Central memory CD4-positive, alpha-beta T cell (primary cell): ENCODE measurements around the gene TBK1.

Experiments used
- DNase-seq: peaks from one replicate; pipeline ENCODE4 v3.0.0; 2022
- total RNA-seq, 3 experiments: gene quantifications; one replicate each; lab custom pipeline; 2026; lab: John Stamatoyannopoulos, UW

The TBK1 gene
- total RNA-seq, result 47.7 to 64.2 (median 60.2) reads per million in 3 experiments

DNA sequence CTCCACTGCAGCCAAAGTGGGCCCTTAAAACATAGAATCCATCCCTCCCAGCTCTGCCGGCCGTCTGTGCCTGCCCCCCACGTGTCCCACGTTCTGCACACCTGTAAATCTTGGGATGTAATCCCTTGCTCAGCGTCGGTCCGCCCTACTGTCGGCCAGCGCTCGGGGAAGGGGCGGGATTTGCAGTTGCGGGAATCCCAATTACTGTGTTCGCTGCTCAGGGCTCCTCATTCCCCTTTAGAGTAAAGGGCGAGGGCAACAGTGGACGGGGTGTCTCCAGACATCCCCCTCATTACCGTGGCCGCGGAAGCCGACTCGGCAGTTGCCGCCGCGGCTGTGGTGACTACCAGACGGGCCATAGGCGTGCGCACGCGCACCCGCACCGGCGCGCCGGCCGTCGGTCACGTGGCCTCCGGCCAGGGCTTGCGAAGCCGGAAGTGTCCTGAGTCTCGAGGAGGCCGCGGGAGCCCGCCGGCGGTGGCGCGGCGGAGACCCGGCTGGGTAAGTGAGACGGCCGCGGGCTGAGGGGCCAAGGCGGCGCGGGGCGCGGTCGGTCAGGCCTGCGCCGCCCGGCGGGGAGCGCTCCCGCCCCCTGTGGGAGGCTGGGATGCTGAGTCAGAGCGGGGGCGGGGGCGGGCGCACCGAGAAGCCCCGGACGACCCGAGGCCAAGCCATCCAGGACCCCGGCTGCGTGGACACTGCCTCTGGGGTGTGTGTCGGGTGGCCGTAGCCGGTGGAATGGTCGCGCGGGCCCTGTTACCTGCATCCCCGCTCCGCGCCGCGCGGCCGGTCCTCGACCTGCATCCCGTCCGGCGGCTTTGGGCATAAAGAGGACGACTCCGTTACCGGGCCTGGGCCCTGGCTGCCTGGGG is at the start of gene TBK1:
Gene TBK1 (plus strand): TSS at position 434 of the 872 bp plus-strand sequence. CDS start 3,751 bp downstream, outside the sequence.
- DNase-seq, result peak; percentile 46

DNA sequence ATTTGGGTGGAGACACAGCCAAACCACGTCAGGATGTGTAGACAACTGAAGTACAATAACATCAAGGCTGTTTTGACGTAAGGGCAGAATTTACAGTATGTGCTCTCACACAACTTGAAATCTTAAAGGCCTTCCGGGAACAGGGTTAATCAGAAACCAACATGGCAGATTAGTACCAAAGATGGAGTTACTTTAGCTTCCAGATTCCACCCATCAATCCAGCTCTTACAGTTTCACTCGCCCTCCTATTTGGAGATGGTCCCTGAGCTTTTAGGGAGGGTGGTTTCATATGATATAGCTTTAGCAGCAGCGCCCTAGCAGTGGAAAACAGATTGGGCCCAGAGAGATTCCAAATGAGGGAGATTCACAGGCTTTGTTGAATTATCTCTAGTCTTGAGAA is 49.7 kb upstream of the TBK1 start:
- DNase-seq, result no peak

DNA sequence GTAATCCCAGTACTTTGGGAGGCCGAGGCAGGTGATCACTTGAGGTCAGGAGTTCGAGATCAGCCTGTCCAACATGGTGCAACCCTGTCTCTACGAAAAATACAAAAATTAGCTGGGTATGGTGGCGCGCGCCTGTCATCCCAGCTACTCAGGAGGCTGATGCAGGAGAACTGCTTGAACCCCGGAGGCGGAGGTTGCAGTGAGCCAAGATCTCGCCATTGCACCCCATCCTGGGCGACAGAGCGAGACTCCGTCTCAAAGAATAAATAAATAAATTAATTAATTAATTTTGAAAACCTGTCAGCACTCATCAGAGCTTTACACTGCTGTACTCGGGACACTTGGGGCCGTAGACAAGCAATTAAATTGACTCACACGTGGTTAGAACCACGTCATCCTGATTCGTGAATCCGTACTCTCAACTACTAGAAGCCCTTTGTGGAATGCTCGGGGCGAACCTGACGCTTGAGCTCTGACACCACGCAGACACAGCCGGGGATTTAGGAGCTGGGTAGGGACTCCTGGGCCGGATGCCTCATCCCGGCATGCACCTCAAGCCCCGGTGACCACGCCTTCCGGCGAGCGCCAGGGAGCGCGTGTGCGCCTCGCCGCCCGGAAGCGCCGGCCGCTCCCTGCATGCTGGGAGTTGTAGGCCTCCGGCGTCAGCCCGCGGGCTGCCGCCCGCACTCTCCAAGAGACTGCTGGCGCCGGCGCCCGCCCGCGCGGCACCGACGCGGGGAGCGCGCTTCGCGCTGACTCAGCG is 48.0 kb upstream of the TBK1 start, which contains the start of gene XPOT:
Gene XPOT (plus strand): TSS at position 686 of the 763 bp plus-strand sequence. CDS start 5,644 bp downstream, outside the sequence.
- DNase-seq, result peak; percentile 94

DNA sequence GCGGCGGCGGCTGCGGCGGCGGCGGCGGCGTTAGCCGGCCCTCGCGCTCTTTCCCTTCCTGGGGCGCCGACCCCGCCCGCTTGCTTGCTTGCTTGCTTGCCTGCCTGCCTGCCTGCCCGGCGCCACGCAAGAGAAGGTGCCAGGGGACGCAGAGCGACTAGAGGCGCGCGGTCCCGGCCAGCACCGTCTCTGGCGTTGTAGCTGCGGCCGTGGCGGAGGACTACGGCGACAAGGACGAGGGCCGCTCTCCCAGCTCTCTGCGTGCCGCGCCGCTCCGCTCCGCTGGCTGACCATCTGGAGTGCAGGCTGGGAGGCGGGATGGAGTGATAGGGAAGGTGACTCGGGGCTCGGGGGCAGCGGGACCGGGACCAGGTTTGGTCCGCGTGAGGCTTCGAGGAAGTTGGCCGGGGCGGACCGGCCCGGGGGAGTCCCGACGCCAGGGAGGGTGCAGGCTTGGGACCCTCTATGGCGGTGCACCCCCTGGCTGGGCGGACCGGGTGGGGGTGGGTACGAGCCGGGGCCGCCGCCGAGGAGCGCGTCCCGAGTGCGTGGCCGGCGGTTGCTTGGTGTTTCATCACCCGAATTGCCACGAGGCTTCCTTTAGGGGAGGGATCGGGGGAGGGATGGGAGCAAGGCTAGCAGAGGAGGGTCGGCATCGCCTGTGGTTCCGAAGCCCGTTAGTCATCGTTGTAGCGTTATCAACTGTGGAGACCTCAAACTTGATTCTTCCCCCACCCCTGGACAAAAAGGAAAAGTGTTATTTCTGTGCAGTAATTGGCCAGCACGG is 47.3 kb upstream of the TBK1 start:
- DNase-seq, result peak; percentile 19

DNA sequence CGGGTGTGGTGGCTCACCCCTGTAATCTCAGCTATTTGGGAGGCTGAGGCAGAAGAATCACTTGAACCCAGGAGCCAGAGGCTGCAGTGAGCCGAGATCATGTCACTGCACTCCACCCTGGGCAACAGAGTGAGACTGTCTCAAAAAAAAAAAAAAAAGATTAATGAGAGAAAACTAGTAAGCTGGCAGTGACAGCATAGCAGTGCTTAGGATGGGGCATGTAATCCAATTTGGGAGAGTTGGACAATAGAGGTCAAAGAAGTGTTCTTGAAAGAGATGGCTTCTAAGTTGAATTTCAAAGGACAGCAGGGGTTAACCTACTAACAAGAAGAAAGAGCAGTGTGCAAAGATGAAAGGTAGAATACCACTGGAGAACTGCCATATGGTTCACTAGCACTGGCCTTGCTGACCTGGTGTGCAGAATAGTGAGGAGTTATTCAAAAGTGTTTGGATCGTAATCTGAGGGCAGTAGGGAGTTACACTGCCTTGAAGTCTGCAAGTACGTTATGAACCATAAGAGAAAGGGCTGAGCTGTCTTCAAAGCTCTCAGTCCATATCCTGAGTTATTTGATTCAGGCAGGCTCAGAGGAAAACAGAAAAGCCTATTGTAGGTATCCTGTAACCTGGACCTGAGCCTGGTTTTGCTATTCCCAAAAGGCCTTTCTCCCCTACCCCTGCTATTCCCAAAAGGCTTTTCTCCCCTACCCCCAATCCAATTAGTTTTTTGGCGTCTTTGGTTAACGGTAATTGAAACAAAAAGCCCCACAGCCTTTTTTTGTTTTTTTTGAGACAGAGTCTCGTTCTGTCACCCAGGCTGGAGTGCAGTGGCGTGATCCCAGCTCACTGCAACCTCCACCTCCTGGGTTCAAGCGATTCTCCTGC is 44.3 kb upstream of the TBK1 start:
- no peak for DNase-seq

DNA sequence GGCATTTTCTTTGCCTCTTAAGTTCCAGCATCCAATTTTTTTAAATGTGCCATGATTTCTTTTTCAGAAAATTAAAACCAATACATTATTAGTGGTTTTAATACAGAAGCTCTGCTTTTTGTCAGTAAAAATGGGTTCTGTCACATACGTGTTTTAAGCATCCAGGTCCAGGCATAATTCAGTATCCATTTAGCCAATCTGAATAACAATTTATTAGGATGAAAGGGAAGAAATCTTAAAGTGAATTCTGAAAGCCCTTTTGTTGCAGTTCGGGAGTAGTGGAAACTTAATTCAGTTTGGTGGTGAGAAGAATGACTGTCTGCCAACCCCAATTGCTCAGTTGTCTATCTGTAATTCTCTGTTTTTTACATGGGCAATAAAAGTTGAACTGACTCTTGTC is 40.5 kb upstream of the TBK1 start:
- DNase-seq, result no peak

DNA sequence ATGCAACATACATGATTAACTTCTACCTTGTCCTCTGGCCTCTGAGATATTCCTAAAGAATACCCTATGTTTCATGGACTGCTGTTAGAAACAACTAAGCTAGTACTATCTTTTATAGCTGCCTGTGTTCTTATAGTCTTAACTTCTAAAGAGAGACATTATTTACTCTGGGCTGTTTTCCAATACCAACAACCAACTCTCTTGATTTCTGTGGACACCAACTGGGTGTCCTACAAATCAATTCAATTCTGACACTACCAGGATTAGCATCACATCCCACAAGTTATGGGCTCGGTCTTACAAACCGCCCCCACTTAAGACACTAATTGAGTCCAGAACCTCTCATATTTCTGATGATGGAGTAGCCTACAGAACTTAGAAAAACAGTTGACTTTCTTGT is 39.5 kb upstream of the TBK1 start:
- no peak for DNase-seq

DNA sequence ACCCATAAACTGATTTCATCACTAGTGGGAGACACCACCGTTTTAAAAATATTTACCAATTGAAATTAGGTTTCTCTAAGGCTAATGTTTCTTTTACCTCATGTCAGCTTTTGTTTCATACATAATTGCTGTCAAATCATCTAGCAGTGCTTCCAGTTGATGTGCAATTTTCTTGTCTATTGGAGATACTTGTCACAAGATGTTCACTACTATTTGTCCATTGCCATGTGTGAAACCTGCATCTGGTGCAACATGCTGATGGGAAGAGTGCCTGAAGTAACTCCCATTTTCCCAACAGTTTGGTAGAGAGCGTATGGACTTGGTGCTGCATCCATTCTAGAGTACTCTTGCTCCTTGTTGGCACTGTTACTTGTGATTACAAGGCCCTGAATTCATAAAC is 38.0 kb upstream of the TBK1 start:
- no peak for DNase-seq

DNA sequence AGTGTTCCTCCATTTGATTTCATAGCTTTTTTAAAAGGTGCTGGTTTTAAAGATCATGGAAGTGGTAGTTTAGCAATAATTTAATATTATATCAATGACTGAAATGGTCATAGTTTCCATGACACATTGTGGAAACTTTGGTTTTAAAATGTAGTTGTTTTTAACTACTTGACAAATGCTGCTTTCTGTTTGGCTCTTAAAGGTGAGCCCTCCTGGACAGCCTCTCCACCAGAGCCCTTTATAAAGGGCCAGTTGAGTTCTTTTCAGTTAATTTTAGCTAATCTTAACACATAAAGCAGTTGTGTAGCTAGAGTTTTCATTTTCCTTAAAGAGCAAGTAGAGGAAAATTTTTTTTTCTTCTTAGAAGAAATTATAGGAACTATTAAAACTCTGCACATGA is 33.7 kb upstream of the TBK1 start:
- no peak for DNase-seq

DNA sequence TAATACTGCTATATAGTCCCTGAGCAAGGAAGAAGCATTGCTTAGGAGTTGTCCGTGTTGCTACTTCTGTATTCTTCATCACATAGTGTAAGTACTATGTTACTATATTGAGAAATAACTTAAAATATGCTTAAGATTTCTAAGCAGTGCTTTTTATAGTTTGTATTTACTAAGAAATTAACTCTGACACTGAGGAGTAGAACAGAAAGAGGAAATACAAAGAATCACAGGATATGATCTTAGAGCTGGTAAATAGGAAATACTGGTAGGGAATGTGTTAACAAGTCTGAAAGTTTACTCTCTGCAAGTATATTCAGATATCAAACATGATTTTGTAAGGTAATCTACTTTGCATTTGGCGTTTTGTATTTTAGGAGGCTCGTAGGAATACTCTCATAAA is 32.2 kb upstream of the TBK1 start:
- DNase-seq, result no peak

DNA sequence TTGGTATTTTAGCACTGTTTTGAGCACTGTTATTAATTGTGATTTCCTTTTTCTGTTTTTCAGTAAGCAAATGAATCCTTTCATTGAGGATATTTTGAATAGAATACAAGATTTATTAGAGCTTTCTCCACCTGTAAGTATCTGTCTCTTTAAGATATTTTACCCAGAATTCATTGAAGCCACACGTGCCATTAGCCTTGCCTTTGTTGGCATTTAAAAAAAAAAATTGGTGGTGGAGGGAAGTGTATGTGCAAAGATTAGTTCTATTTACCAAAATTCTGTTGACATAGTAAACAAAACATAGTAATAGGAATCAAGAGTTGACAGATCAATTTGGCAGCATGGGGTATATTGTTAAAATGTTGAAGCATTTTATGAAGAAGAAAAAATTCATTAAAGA is 23.9 kb upstream of the TBK1 start:
- no peak for DNase-seq

DNA sequence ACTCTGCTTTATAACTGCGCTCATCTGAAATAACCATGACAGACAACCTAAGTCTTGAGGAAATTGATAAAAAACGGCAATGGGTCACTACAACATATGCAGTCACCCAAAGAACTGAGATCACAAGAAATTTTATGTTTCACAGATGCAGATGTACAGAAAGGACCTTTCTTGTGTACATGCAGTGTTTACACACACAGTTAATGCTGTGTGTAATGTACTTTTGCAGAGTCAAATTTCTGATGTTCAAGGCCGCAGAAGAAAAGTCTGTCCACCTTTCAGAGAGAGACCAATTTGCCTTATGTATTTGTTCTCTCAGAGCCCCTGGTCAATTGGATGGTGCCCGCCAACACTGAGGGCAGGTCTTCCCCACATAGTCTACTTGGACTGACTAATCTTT is 23.0 kb upstream of the TBK1 start:
- no peak for DNase-seq

DNA sequence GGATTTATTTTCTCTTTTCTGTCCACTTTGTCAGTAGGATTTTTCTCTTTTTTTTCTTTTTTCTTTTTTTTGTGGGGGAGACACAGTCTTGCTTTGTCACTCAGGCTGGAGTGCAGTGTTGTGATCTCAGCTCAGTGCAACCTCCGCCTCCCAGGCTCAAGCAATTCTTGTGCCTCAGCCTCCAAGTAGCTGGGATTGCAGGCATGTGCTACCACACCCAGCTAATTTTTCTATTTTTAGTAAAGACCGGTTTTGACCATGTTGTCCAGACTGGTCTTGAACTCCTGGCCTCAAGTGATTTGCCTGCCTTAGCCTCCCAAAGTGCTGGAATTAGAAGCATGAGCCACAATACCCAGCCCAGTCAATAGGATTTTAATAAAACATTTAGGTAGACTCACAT is 21.0 kb upstream of the TBK1 start:
- no peak for DNase-seq

DNA sequence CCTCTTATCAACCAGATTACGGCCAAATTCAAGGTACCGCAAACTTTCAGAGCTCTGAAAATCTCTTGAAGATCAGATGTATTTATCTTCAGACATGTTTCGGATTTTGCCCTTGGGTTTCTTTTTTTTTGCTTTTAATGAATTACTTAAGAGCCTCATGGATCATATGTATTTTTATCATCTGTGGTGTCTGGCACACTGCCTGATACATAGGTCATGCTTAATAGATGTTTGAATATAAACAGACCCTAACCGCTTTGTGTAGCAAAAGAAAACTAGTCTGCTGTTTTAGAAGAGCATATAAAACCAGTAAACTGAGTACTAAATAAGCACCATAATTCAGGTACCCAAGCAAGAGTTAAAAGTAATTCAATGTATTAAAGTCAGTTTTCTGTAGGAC is 20.1 kb upstream of the TBK1 start:
- DNase-seq, result no peak

DNA sequence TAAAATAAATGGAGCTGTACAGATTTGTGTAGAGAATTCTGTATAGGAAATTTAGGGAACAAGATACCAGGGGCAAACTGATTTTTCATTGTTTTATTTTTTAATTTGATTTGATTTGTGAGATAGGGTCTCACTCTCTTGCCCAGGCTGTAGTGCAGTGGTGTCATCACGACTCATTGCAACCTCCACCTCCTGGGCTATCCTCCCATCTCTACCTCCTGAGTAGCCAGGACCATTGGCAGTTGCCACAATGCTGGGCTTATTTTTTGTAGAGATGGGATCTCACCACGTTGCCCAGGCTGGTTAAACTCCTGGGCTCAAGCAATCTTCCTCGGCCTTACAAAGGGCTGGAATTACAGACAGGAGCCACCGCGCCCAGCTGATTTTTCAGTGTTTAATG is 18.0 kb upstream of the TBK1 start:
- no peak for DNase-seq

DNA sequence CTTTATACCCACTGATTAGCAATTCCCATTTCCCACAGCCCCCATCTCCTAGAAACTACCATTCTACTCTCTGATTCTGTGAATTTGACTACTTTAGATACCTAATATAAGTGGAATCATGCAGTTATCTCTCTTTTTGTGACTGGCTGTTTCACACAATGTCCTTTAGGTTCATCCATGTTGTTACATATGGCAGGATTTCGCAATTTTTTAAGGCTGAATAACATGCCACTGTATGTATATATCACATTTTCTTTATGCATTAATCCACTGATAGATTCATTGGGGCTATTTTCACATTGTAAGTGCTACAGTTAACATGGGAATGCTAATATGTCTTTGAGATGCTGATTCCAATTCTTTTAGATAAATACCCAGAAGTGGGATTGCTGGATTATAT is 11.8 kb upstream of the TBK1 start:
- DNase-seq, result no peak

DNA sequence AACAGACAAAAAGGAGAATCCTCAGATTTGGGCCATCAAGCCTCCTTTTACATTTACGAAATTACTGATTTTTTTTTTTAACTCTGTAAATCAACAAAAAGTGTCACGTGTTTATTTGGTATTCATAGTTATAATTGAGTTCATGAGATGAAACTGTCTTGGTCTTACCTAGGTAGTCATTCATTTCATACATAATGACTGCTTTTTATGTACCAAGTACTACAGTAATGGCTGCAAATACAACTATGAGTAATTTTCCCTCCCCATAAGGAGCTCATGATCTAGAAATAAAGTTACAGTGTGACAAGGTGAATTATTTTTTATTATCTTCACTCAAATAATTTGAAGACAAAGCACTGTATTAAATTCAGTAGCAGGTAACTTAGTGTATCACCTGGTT is 6.4 kb upstream of the TBK1 start:
- DNase-seq, result no peak

DNA sequence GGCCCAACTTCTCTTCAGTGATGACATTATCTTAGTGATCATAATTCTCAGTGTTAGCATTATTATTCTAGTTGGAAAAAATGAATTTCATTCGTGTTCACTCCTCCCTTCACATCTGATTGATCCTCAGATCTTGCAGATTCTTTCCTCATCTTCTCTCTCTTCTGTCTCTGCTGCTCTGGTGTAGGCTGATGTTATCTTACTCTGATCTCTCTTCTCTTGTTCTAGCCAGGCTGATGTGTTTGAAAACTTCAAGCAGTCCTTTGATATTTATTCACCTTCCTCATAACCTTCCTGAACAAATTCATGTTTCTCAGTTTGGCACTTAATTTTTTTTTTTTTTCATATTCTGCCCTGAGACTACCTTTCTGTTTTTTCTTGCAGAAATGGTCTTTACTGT is 5.6 kb upstream of the TBK1 start:
- DNase-seq, result no peak

DNA sequence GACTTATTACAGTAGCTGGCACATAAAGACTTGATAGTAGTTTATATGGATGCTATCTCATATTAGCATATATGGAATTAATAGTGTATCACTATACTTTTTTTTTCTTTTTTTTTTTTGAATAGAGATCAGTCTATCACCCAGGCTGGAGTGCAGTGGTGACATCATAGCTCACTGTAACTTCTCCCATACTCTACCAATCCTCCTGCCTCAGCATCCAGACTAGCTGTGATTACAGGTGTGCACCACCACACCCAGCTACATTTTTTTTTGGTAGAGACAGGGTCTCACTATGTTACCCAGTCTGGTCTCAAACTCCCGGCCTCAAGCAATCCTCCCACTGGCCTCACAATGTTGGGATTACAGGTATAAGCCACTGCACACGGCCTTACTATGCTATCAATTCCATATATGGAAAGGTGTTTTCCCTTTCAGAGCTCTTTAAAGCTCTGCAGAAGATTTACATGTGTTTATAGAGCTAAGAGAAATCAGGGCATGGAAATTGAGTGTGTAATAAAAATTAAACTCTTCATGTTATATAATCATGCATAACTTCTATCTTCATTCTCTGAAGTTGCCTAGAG is 1.8 kb upstream of the TBK1 start:
- no peak for DNase-seq

DNA sequence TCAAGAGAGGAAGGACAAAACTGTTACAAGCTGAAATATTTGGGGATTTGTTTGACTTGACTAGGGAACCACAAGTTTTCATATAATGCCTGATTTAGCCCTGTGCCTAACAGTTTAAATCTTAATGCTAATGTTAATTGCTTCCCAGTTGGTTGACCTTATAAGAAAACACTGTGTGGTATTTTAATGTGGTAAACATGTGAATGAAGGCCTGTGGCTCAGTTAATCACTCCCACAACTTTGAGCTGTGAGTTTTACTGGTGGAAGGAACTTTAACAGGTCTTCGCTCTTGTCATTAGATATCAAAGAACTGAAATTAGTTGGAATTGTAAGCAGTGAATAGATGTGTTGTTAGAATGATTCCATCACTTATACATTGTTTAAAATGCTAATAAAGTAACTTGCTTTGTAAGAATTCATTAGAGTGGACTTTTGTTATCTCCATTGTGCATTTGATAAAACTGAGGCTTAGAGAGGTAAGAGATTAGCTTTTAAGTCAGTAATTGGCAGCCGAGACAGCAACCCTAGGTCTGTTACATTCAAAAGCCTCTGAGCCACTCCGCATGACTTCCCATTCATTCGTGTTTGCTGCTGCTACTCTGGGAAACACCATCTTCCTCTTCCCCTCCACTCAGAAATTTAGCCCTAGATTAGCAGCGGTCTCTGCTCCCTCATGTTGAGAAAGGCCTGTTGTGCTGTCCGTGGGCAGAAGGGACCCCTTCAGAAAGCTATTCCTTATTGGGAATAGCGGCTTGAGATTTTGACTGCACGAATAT is 1.0 kb upstream of the TBK1 start:
- DNase-seq, result no peak
